Brain pericyte (primary cell): ENCODE results near the gene PSENEN.

Source experiments
- DNase-seq: peaks from one replicate; pipeline ENCODE4 v3.0.0-alpha.2; 2012; ENCODE audit warnings: low read depth, low spot score

The PSENEN gene

GRCh38 chr19:35733180-35734125 lies 12.0 kb upstream of the PSENEN start:
- no peak for DNase-seq

- DNase-seq: no peak
These were observed 11.2 kb upstream of the PSENEN start for GRCh38 chr19:35734273-35734672.

- DNase-seq: no peak
These were observed 10.6 kb upstream of the PSENEN start for GRCh38 chr19:35734889-35735288.

DNA sequence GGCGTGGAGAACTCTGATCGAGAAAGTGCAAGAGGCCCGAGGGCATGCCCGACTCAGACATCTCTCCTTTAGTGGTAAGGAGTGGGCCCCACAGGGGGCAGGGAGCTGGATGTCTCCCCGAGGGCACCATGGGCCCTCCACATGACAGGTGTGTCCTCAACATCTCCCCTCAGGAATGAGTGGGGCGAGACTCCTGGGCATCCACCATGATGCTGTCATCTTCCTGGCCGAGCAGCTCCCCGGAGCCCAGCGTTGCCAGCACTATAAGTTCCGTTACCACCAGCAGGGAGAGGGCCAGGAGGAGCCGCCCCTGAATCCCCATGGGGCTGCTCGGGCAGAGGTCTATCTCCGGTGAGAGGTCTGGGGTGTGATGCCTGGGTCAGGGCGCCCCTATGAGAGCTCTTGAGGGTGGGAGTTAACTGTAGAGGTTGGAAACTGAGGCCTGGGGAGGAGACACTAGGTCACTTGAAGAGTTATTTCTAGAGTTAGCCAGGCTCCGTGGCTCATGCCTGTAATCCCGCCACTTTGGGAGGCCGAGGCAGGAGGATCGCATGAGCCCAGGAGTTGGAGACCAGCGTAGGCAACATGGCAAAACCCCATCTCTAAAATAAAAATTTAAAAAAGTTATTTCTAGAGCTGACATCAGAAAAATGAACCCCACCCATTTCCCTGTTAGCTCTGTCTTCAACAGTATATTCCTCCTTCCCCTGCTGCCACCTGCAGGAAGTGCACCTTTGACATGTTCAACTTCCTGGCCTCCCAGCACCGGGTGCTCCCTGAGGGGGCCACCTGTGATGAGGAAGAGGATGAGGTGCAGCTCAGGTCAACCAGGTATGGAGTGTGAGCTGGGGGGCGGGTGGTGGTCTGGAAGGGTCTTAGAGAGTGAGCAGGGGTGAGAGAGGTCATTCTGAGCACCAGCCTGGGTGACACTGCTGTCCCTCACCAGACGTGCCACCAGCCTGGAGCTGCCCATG lies 8.3 kb upstream of the PSENEN start:
- DNase-seq: no peak

DNA sequence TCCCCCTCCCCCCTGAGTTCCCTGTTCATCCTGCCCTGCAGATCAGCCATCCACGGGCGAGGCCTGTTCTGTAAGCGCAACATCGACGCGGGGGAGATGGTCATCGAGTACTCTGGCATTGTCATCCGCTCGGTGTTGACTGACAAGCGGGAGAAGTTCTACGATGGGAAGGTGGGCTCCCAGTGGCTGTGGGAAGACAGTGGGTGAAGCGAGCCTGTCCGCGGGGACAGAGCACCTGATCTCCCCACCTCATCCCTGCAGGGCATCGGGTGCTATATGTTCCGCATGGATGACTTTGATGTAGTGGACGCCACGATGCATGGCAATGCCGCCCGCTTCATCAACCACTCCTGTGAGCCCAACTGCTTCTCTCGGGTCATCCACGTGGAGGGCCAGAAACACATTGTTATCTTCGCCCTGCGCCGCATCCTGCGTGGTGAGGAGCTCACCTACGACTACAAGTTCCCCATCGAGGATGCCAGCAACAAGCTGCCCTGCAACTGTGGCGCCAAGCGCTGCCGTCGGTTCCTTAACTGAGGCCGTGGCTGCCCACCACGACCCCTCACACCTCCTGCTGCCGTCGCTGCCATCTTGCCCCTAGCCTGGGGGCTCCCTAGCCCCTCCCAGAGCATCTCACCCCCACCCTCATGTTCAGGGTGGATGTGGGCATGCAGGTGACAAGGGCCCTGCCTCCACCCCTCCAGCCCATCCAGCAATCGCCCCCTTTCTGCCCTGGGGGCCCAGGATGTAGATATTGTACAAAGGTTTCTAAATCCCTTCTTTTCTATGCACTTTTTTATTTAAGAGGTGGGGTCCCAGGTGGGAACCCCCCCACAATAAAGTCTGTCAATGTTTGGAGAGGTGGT lies 7.2 kb upstream of the PSENEN start:
- DNase-seq: no peak

- no peak for DNase-seq
These were observed 6.6 kb upstream of the PSENEN start for GRCh38 chr19:35738887-35739229.

DNA sequence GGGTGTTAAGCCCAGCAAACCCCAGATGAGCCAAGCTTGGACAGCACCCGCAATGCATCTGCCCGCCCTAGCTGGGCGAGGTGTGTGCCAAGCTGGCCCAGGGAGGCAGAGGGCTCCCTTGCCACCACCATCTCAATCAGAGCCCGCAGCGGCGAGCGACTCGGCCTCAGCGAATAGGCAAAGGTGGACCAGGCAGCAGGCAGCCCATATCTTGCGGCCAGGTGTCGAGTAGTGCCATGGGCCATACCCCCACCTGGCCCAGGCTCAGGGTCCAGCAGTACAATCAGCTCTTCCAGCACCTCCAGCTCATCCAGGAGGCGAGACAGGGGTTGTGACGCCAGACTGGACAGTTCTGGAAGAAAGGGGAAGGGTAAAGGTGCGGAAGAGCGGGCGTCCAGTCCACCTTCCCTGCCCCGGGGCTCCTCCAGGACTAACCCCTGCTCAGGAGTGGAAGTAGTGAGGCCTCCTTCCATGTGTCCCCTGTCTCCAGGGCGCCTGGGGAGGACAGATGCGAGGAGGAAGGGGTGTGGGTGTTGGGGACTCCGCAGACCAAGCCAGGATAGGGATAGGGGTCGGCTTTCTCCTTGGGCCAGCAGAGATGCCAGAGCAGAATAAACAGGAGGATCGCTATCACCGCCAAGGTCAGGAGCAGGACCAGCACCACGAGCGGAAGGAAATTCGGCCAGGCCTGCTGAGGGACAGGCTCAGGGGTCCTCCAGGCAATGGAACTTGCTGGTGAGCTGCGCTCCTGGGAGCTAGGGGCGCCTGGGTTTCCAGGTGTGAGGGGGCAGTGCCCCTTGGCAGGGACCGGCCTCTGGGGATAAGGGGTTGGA lies 6.0 kb upstream of the PSENEN start:
- DNase-seq: no peak

DNA sequence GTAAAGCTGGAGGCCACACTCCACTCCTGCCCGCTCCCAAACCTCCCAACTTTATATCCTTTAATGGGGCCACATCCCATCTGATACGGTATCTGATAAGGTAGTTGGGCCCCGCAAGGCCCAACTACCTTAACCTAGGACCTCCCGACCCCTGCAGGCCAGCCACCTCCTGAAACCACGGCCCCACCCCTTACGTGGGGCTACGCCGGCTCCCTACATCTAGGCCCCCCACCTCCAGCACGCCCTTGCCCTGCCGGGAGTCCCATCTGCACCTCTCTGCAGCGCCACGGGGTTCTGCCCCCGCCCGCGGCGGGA lies 5.4 kb upstream of the PSENEN start:
- no peak for DNase-seq

DNA sequence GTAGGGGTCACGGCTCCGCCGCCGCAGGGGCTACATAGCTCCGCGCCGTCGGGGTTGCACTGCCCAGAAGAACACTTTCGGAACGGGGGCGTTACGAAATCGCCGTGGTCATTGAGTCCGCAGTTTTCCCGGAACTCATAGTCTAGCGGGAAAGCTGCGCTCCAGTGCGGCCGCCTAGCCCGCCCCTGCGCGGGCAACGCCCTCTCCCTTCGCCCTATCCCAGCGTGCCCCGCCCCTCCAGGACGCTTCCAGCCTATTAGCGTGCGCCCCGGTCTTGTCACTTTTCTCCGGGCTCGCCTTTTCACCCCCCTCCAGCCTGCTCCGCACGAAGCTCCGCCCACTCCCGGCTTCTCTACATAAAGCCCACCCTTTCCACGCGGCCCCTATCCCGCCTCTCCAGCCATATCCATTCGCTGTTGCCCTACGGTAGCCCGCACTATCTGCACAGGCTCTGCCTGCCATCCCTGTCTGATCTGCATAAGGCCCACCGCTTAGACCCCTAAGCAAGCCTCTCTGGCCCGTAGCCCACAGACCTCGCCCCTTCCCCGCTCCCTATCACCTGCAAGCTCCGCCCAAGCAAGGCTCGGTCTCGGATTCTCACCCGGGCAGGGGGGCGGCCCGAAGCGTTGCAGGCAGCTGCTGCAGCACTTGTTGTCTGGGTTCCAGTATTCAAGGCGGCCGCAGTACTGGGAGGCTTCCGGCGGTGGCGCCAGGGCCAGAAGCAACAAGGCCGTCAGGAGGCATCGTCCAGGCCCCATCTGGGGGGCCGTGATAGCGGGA lies 4.8 kb upstream of the PSENEN start:
- peak; percentile 89 for DNase-seq

DNA sequence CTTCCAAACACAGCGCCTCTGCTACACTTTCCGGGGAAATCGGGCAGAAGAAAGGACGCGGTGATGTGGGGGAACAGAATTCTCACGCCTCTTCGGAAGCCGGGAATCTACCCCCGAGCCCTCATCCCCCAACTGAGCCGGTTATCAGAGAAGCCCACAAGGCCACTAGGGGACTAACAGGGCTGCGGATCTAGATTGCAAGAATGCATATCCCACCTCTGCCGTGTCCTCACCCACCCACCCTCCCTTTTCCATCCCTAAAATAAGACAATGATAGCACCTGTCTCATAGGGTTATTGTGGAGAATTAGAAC lies 4.3 kb upstream of the PSENEN start:
- no peak for DNase-seq

DNA sequence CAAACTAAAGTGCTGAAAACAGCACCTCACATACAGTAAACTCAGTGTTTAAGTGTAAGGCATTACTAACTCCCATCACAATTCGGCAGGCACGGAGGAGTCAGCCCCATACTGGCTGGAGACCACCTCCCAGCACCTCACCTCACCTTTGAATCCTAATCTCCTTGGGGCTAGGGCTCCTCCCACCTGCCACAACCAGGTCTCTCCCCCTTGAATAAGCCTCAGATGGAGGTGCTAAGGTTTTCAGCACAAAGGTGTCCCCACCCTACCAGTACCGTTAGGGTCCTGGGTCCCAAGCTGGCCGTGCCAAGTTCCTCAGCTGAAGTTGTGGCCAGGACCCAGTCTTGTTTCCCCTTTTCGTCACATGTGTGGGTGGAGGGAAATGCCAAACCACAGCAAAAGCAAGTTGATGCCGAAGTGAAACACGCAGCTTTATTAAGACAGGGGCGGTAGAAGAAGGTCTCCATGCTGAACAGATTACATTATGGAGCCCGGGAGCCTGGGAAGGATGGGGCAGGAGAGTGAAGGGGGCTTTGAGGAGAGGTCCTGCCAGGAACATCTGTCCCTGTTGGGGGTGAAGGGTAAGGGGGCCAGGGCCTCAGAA lies 3.2 kb upstream of the PSENEN start, which contains the start of gene IGFLR1:
IGFLR1 (minus strand) TSS at position 332 of the 604 bp plus-strand sequence. CDS start 1,272 bp downstream, outside the sequence.
- DNase-seq: no peak

- no peak for DNase-seq
These were observed 1.6 kb upstream of the PSENEN start for GRCh38 chr19:35743640-35744429.

DNA sequence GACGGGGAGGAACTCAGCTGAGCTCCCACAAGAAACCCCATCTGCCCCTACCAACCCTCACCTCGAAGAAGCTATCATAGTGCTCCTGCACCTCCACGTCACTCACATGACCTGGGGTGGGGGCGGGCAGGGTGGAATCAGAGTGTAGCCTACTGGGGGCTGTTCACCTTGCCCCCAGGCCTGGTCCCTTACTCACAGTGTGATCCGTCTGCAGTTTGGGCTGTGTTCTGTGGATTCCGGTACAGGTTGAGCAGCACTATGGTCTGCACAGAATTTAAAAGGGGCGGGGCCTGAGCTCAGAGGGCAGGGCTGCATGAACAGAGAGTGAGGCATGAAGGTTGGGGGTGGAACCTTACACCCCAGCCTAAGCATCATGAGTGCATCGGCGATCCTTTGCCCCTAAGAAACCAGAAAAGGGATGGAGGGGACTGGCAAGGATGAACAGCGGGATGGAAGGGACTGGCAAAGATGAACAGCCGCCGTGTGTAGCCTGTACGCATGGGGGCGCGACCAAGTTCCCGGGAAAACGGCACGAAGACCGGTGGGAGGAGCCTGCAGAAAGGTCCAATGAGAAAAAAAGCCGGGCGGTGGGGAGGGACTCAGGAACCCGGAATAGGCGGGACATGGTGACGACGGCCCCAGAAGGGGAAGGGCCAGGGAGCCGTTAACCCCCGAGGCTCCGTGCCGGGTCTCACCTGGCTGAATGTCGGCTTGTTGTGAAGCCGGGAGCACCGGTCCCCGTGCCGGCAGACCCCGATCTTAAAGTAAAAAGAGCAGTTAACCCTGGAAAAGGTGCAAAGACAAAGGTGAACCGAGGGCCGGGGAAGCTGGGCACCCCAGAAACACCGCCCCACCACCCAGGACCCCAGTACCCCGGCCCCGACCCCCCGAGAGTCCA lies 772 bp upstream of the PSENEN start:
- peak; percentile 83 for DNase-seq

DNA sequence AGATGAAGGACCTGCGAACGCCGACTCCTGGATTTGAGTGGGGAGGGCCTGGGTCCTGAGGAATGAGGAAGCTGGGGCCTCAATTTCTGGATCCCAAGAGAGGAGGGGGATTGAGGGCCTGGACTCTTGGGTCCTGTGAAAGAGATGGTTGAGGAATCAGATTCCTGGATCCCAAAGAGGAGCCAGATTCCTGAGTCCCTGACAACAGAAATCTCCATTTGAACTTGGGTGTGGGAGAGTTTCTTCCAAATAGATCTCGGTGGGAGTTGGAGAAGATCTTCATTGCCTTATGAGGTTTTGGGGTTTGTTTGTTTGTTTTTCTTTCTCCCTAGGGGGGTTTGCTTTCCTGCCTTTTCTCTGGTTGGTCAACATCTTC lies 624 bp downstream of the PSENEN start:
- DNase-seq: no peak

- no peak for DNase-seq
These were observed 1.1 kb downstream of the PSENEN start for GRCh38 chr19:35746531-35746930.

GRCh38 chr19:35748106-35749020 lies 2.9 kb downstream of the PSENEN start, which contains the start of gene LIN37:
TSS of gene LIN37 (plus strand) at chr19:35748576. CDS start at chr19:35748725, 149 bp downstream.
- peak; percentile 99 for DNase-seq

DNA sequence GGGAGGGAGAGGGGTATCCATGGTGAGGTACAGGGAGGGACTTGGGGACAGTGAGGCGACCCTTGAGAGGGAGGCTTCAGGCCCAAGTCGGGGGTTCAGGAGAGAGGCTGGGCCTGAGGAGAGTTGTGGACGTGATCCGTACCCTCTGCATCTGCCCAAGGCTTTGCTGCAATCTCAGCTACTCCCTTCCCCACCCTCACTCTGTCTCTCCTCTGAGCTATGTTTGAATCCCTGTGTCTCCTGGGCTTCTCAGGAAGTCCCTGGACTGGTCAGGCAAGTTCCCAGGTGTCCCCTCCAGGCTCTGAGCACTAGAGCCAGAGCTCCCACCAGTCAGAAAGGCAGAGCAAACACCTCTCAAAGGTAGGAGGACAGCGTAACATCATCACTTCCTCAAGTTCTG lies 4.7 kb downstream of the PSENEN start:
- DNase-seq: no peak
